Raji (cell line): ENCODE data around the gene XRN2.

Experiments used
- POLR2A ChIP-seq: IDR thresholded peaks from 2 replicates; pipeline ENCODE4 v1.6.1; 2011; ENCODE audit warnings: low read depth, low read length, control low read depth; ENCODE audit not compliant: insufficient read depth

XRN2 gene

DNA sequence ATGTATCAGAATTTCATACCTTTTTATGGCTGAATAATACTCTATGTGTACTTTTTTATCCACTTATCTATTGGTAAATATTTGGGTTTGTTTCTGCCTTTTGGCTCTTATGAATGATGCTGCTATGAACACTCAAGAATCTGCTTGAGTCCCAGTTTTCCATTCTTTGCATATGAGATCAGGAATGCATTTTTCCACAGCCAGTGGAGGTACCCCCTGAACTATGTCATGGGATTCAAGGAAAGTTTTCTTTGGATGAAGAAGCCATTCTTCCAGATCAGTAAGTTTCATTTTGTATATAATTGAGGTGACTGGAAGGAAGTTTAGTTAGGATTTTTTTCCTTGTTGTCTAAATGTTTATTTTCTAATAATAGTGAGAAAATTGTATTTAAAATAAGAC is 53.3 kb downstream of the XRN2 start:
- no peak for TF ChIP-seq POLR2A

DNA sequence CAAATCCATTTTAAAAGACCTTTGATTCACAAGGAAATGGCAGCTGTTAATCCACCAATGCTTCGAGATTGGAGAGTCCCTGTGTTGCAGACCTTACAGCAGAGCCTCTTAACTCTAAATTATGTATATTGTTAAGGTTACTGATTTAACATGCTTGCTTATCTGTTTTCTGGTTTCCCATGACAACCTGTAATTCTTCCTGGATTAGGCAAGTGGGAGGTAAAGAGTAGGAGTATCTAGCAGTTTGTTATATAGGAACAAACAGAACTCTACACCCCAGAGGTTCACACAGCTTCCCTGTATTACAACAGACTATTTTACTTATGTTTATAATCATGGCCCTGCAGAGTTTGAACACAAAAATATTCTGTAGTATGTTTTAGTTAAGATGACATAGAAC is 54.7 kb downstream of the XRN2 start:
- no peak for TF ChIP-seq POLR2A

DNA sequence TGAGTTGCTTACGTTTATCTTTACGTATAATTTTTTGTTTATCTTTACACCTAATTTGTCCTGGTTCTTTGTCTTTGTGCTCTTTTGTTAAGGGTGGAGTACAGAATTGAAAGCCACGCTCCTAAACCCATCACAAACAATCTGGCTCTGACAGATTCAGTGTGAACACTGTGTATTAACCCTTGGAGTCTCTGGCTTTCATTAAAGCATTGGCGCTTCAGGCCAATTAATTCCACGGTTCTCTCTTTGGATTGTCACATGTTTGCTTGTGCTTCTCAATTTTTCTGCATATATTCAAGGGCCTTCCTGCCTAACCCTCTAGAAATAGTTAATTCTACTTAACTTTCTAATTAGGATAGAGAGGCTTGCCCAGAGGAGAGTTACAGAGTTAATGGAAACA is 55.6 kb downstream of the XRN2 start:
- no peak for TF ChIP-seq POLR2A

DNA sequence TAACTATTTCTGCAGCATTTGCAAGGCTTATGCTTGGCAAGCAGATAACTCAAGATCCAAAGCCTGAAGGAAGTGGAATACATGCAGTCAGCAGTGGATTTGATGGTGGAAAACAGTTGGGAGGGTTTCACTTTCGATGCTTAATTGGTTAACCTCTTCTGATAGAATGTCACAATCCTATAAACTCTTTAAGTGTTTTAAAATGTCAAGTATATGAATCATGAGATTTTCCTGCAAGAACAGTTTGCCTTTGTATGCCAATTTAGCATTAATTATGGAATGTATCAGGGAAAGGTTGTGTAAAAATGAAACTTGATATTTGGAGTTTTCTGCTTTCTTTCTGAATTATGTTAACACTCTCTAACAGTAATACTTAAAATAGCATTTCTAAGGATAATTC is 57.6 kb downstream of the XRN2 start:
- no peak for TF ChIP-seq POLR2A

DNA sequence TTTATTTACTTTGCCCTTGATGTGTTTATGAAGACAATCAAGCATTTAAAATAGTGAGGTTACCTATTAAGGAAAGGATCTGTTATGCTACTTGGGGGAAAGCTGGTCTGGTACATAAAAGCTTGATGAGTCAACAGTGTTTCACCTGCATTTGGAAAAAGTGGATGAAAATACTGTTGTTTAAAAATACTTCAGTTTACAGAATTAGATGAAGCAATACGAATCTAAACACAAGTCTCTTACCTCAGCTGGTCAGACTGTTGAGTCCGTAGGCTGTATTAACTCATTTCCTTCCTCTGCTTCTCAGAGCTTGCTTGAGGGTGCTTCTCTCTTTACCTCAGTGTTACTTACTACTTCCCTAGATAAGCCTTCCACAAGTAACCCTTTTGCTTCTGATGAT is 58.1 kb downstream of the XRN2 start:
- no peak for TF ChIP-seq POLR2A

DNA sequence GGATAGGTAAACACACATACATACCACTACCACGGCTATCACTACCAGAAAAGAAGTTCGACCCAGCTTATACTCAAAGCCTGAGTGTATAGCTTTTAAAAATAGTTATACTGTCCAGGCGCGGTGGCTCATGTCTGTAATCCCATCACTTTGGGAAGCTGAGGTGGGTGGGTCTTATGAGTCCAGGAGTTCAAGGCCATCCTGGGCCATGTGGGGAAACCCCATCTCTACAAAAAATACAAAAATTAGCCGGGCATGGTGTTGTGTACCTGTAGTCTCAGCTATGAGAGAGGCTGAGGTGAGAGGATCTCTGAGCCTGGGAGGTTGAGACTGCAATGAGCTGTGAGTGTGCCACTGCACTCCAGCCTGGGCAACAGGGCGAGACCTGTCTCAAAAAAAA is 61.3 kb downstream of the XRN2 start:
- no peak for TF ChIP-seq POLR2A

DNA sequence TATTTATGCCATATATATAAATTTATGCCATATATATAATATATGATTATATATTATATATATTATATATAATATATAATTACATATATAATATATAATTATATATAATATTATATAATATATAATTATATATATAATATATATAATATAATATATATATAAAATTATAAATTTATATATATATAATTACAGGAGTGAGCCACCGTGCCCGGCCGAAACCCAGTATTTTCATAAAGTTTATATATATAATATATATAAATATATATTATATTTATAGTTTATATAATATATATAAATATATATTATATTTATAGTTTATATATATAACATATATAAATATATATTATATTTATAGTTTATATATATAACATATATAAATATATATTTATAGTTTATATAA is 62.6 kb downstream of the XRN2 start:
- TF ChIP-seq POLR2A, result no peak

DNA sequence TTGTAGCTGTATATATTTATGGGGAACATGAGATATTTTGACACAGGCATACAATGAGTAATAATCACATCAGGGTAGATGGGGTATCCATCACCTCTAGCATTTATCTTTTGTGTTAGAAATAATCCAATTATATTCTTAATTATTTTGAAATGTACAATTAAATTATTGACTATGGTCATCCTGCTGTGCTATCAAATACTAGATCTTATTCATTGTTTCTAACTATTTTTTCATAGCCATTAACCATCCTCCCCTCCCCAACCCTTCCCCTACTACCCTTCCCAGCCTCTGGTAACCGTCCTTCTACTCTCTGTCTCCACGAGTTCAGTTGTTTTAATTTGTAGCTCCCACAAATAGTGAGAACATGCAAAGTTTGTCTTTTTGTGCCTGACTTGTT is 65.7 kb downstream of the XRN2 start:
- TF ChIP-seq POLR2A, result no peak

DNA sequence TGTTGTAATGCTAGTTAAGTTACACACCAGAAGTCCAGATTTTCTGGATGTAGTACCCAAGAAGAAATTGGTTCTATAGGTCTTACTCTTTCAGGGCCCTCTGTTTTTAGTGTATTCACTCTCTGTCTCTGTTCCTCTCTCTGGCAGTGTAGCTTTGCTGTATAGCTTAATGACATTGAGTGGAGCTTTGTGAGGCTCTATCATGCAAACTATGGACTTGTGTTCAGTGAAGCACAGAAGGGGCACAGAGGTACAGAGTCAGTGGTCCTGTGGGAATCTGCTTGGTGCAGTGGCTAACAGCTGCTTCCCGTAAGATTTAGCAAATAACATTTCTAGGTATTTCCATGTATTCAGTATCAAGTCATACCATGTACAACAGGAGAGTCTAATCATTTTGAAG is 68.1 kb downstream of the XRN2 start:
- TF ChIP-seq POLR2A, result no peak

DNA sequence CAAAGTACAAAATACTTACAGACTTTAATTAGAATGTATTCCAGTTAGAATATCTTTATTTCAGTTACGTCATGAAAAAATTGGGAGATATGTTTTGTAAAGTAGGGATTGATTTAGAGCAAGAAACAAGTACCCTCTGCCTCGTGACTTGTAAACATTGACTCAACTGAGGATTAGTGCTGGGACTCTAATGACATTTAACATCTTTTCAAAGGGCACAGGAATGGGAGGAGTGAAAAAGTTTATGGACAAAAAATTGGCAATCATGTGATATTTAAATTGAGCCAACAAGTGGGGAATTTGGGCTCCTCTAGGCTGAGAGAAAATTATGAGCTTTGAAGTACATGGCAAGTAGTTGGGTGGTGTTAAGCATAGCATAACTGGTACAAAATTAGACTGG is 68.9 kb downstream of the XRN2 start:
- no peak for TF ChIP-seq POLR2A

DNA sequence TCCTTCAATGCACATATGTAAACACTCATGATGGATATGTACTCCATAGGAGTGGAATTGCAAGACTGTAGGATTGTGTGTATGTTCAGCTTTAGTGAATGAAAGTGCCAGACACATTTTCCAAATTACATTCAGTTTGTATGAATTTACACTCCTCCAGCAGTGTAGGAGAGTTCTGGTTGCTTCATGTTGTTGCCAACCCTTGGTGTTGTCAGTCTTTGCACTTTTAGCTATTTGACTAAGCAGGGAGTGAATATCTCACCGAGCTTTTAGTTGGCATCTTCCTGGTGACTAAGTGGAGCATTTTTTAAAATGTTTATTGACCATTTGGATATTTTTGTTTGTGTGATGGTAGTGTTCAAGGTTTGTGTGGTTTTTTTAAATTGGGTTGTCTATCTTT is 70.3 kb downstream of the XRN2 start:
- no peak for TF ChIP-seq POLR2A

DNA sequence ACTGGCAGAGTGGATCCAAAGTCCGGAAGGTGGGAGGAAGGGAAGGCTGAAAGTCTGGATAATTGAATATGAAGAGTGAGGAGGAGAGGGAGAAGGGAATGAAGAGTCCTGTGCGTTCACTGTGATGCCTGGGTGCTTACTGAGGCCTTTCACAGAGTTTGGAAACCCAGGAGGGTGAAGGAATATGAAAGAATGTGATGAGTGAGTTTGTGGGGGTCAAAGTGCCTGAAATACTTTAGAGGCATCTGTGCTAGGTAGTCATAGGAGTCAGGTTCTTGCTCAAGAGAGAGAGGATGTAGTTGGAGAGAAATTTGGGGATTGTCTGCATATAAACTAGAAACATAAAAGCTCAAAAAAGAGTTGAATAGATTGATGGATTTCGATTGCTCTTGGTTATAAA is 73.5 kb downstream of the XRN2 start:
- TF ChIP-seq POLR2A, result no peak

DNA sequence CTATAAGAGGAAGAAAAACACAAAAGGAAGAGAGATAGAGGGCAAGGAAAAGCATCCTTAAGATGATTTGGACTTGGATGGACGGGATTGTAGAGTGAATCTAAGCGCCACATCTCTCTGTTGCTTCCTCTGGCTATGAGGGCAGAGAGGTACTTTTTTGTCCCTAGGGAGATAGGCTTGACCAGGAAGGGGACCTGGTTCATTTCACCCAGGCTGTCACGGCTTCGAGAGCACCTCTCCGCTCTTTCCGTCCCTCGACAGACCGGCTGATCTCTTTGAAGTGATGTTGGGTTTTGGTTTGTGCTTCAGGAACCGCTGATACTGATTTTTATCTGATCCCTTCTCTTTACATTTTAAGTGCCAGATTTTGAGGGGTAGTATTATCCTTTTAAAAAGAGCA is 74.6 kb downstream of the XRN2 start:
- TF ChIP-seq POLR2A, result no peak

DNA sequence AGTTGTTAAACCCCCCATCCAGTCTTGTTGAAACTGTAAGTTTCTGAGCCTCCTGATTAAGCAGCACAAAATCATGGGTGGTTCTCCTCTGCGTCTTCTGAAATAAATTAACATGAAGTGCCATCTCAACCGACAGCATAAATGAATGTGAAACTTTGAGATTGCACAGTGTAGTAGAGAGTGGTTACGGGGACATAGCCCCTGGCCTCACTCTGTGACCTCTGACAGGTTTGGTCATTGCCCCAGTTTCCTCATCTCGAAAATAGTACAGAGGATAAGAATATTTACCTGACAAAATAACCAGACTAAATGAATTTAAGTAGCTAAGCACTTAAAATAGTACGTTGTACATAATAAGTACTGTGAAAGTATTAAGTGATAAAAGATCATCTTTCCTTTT is 75.1 kb downstream of the XRN2 start:
- no peak for TF ChIP-seq POLR2A

DNA sequence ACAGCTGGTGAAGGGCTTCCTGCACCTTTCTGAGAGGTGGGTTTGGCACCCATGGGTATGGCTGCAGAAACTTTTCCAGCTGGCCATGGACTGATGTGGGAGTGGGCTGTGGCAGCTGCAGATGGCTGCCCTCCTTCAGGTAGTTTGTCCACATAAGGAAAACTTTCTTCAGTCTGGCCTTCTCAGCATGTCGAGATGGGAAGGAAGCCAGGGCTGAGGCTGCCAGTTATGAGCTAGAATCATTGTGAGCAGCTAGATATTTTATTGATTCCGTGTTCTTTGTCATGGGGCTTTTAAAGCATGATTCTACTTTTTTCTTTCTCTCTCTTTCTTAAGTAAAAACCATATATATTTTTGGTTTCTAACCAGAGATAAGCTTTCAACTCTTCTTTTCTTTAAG is 77.6 kb downstream of the XRN2 start:
- TF ChIP-seq POLR2A, result no peak

DNA sequence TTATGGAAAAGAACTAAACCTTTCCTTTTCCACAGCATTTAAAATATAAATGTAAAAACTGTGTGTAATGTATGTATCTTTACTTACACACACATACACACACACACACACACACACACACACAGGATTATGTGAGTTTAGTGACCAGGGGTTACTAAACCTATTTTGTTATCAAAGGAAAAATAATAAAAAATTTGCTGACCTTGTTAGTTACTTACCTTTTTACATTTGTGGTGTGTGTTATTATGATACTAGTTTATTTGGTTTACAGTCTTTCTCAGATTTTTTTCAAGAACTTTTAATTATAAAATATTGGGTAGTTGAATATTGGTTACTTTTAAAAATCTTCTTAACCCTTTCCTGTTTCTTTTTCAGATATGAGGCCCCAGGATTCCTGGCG is 78.5 kb downstream of the XRN2 start:
- TF ChIP-seq POLR2A, result no peak

DNA sequence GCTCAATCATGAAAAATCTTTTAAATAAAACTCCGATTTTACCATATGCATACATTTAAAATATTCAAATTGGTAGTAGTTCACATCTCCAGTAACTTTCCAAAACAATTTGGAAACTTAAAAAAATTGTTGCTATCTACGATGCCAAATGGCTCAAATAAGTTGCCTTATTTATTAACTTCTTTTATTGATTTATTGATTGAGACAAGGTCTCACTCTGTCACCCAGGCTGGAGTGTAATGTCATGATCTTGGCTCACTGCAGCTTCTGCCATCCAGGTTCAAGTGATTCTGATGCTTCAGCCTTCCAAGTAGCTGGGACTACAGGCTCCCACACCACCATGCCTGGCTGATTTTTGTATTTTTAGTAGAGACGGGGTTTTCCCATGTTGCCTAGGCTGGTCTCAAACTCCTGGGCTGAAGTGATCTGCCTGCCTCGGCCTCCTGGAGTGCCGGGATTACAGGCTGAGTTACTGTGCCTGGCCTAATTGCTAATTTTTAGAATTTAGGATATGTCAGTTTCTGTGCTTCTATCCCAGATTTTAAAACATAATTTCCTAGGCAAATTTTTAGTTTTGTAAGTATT is 81.3 kb downstream of the XRN2 start:
- TF ChIP-seq POLR2A, result no peak

DNA sequence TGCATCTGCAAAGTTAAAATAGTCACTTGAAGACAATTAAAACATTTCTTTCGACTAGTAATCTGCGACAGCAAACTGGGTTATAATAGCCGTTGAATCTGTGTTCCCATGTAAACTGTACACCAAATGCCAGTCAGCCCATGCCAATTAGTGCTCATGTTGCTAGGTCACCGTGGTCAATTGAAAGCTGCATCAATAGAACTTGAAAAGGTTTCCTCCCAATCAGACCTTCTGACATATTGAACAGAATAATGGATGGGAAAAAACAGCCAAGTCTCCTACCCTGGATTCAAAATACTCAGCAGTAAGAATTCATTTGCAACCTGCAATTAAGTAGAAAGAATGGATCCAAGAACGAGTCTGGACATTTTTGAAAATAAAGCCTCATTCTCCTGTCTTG is 83.0 kb downstream of the XRN2 start:
- no peak for TF ChIP-seq POLR2A
